AG04450 (cell line): ENCODE data around the gene DPP4. TPM values are rescaled to one million over a fixed set of nuclear protein-coding genes. Genes with fewer than 3 reads are reported as not detected.

Experiments used
- CTCF ChIA-PET: fragments of 300-600, 350-600 bp; formaldehyde crosslinking; extraction: SDS; loops from one replicate; lab custom pipeline; 2022; ENCODE audit warnings: antibody characterized with exemption, inconsistent platforms; lab: Charles Lee
- POLR2A ChIA-PET: fragments of 350-600 bp; formaldehyde crosslinking; extraction: SDS; loops from one replicate; lab custom pipeline; 2021; ENCODE audit warnings: antibody characterized with exemption, inconsistent platforms; lab: Yijun Ruan, JAX
- DNase-seq: peaks from one replicate; pipeline ENCODE4 v3.0.0-alpha.2; 2011; ENCODE audit warnings: low read depth, low spot score
- H3K27ac ChIP-seq: one replicate; pipeline ENCODE4 v1.5.1; 2012; ENCODE audit warnings: low read depth, low read length, control low read depth
- H3K27me3 ChIP-seq: one replicate; pipeline ENCODE4 v1.6.0; 2012; ENCODE audit warnings: low read length; ENCODE audit not compliant: control insufficient read depth, insufficient read depth
- H3K4me3 ChIP-seq: 2 replicates; pipeline ENCODE4 v1.5.1; 2011; ENCODE audit warnings: mild to moderate bottlenecking, low read depth, low read length, control low read depth
- H3K9me3 ChIP-seq: 2 replicates; pipeline ENCODE4 v1.5.1; 2012; ENCODE audit warnings: low read length; ENCODE audit not compliant: control insufficient read depth, insufficient read depth
- polyA plus RNA-seq: library from polyadenylated mRNA; depleted of rRNA; stranded (reverse); fragments of >200 nt; gene quantifications from 2 replicates; pipeline ENCODE4 v1.2.3, GENCODE V29; 2011; rRNA removed
- small RNA-seq: library from RNA; depleted of rRNA; stranded (forward); fragments of <200 nt; gene quantifications from one replicate; pipeline ENCODE3, GENCODE V24; 2012; ENCODE audit warnings: low read depth; ENCODE audit not compliant: insufficient read length
- TF ChIP-seq, protein P1 (sequence below): IDR thresholded peaks from 2 replicates; pipeline ENCODE4 v1.5.1; 2011; ENCODE audit warnings: low read depth, low read length, control low read depth, inconsistent platforms

DPP4 gene
- polyA plus RNA-seq, 1 experiment: 61.0 TPM

DNA sequence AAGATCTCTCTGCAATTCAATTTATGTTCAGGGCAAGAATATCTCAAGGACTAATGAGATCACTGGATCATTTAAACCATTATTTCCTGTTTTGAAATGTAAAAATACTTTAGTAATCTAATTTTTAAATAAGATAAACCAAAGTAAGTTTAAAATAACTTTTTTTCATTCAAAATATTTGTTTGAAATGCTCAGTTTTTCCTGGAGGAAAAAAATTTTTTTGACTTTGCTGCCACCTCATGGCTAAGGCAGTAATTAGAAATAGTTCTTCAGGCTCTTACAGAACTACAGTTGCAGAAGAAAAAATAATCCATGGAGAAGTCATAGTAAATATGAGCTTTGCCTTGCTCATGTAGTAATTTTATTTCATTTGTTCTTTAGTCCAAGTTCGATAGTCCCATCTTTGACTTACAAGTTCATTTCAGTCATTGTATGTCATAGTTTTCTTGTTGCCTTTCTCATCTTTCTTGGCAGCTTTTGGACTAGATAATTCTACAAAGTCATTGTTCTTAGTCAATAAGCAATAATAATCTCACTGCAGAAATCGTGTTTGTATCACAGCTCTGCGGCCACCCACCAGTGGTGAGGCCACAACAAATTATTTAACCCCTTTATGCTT lies 127.4 kb downstream of the DPP4 start:
- H3K27me3 ChIP-seq: no peaks in the 10 kb centered on the region
- no peak for DNase-seq
- H3K27ac ChIP-seq: no peak overlapping the region
- H3K9me3 ChIP-seq: no peaks in the 10 kb centered on the region
- ChIA-PET CTCF (interaction anchor here (0.6 to 3.9 kb wide), 29 partner anchors 9 to 722 kb away, joined by 3 to 91 read pairs (median 4); no protein-coding TSS in a partner anchor), POLR2A (no interaction called here)
- TF ChIP-seq, protein P1, sequence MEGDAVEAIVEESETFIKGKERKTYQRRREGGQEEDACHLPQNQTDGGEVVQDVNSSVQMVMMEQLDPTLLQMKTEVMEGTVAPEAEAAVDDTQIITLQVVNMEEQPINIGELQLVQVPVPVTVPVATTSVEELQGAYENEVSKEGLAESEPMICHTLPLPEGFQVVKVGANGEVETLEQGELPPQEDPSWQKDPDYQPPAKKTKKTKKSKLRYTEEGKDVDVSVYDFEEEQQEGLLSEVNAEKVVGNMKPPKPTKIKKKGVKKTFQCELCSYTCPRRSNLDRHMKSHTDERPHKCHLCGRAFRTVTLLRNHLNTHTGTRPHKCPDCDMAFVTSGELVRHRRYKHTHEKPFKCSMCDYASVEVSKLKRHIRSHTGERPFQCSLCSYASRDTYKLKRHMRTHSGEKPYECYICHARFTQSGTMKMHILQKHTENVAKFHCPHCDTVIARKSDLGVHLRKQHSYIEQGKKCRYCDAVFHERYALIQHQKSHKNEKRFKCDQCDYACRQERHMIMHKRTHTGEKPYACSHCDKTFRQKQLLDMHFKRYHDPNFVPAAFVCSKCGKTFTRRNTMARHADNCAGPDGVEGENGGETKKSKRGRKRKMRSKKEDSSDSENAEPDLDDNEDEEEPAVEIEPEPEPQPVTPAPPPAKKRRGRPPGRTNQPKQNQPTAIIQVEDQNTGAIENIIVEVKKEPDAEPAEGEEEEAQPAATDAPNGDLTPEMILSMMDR: peak; percentile 61
- H3K4me3 ChIP-seq: no peak overlapping the region

DNA sequence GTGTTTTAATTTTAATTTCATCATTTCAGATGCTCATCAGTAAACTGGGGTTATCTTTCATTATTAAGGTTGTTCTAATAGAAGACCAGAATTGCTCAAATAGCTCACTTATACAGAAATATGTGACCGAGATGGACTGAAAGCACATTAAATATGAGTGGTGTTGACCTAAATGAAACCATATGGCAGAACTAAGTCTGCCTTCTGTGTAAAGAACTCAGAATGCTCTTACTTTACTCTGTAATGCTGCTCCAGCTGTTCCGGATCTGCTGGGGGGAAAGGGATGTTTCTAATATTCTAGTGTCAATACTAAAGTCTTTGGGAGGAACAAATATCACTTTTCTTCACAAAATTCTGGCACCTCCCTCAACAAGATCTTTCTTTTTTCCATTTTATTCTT lies 131.0 kb downstream of the DPP4 start:
- Histone ChIP-seq H3K4me3 (no peak overlapping the region), H3K9me3 (no peaks in the 10 kb centered on the region), H3K27ac (no peak overlapping the region), H3K27me3 (no peaks in the 10 kb centered on the region)
- TF ChIP-seq, protein P1: no peak
- POLR2A ChIA-PET: no interaction called here
- CTCF ChIA-PET: interaction anchor here (1.1 to 1.2 kb wide), 2 partner anchors 355 to 693 kb away, joined by 4 to 7 read pairs; no protein-coding TSS in a partner anchor
- DNase-seq: no peak

Small RNAs within 50 kb of the gene (small RNA-seq; reads per million reads assigned to genes)
- gene TIMM8AP1: not detected

Other genes with a start within 250 kb of the DPP4 start
- 0.27 TPM in 1 of 2 replicates, not detected in the other for gene GCG, start 78.0 kb upstream of the DPP4 start, polyA plus RNA-seq
- gene FAP, start 169.2 kb upstream of the DPP4 start, polyA plus RNA-seq: 300 and 374 TPM in 2 replicates
- gene IFIH1, start 244.5 kb upstream of the DPP4 start, polyA plus RNA-seq: 2.0 and 2.2 TPM in 2 replicates